OCI-LY1 (cell line): ENCODE results near the gene RAB3IL1.

Experiments used
- H2AFZ ChIP-seq: fragments of 200-600 bp; sonication (generic), shearing (Covaris generic); 2 replicates; pipeline ENCODE4 v1.6.0; 2014; ENCODE audit warnings: antibody characterized with exemption, mild to moderate bottlenecking, low read length
- H3F3A ChIP-seq: fragments of 200-600 bp; sonication (generic), shearing (Covaris generic); 2 replicates; pipeline ENCODE4 v1.6.0; 2014; ENCODE audit warnings: mild to moderate bottlenecking, antibody characterized with exemption, low read length, moderate library complexity; ENCODE audit not compliant: insufficient read depth
- H3K27ac ChIP-seq: fragments of 200-600 bp; sonication (generic); 2 replicates; pipeline ENCODE4 v1.5.1; 2014; ENCODE audit warnings: low read length, mixed run types, mild to moderate bottlenecking, low read depth; ENCODE audit not compliant: poor library complexity, severe bottlenecking
- H3K27me3 ChIP-seq: fragments of 200-600 bp; sonication (generic); 2 replicates; pipeline ENCODE4 v1.6.0; 2014; ENCODE audit warnings: antibody characterized with exemption, mild to moderate bottlenecking, low read length, moderate library complexity; ENCODE audit not compliant: insufficient read depth
- H3K36me3 ChIP-seq: fragments of 200-600 bp; sonication (generic); 2 replicates; pipeline ENCODE4 v1.6.1; 2014; ENCODE audit warnings: mild to moderate bottlenecking, antibody characterized with exemption, low read length, moderate library complexity, mixed read lengths; ENCODE audit not compliant: insufficient read depth
- H3K4me1 ChIP-seq: fragments of 200-600 bp; sonication (generic); 2 replicates; pipeline ENCODE4 v1.5.1; 2014; ENCODE audit warnings: mild to moderate bottlenecking, low read length, moderate library complexity; ENCODE audit not compliant: insufficient read depth, severe bottlenecking
- H3K4me2 ChIP-seq: fragments of 200-600 bp; sonication (generic), shearing (Covaris generic); 2 replicates; pipeline ENCODE4 v1.6.1; 2014; ENCODE audit warnings: low read length
- H3K4me3 ChIP-seq: fragments of 200-600 bp; sonication (generic); 2 replicates; pipeline ENCODE4 v1.5.1; 2014; ENCODE audit warnings: low read length, low read depth, mild to moderate bottlenecking, mixed read lengths; ENCODE audit not compliant: poor library complexity, severe bottlenecking
- H3K79me2 ChIP-seq: fragments of 200-600 bp; shearing (Covaris generic); 2 replicates; pipeline ENCODE4 v1.6.1; 2016; ENCODE audit warnings: mixed run types, low read length, mixed read lengths; ENCODE audit not compliant: insufficient read depth
- H3K9ac ChIP-seq: fragments of 200-600 bp; sonication (generic), shearing (Covaris generic); 2 replicates; pipeline ENCODE4 v1.6.1; 2014; ENCODE audit warnings: mild to moderate bottlenecking, low read length, mixed read lengths
- H3K9me2 ChIP-seq: fragments of 200-600 bp; sonication (generic), shearing (Covaris generic); 2 replicates; pipeline ENCODE4 v1.6.1; 2014; ENCODE audit warnings: low read depth, mild to moderate bottlenecking, low read length, mixed read lengths
- H3K9me3 ChIP-seq: fragments of 200-600 bp; shearing (Covaris generic); 2 replicates; pipeline ENCODE4 v1.6.1; 2014; ENCODE audit warnings: low read length, mixed read lengths
- H4K20me1 ChIP-seq: fragments of 200-600 bp; sonication (generic), shearing (Covaris generic); 2 replicates; pipeline ENCODE4 v1.6.0; 2016; ENCODE audit warnings: mild to moderate bottlenecking, low read length; ENCODE audit not compliant: insufficient read depth
- EZH2 ChIP-seq: fragments of 200-600 bp; sonication (generic), shearing (Covaris generic); IDR thresholded peaks from 2 replicates; pipeline ENCODE4 v1.8.0; 2017; ENCODE audit warnings: borderline replicate concordance, mixed run types, mild to moderate bottlenecking, antibody characterized with exemption, low read length, moderate library complexity, mixed read lengths
- TF ChIP-seq, protein P1 (sequence below): fragments of 200-600 bp; sonication (generic), shearing (Covaris generic); IDR thresholded peaks from 2 replicates; pipeline ENCODE4 v1.5.1; 2017; ENCODE audit warnings: mild to moderate bottlenecking, antibody characterized with exemption, low read length, moderate library complexity, mixed read lengths

Gene RAB3IL1

DNA sequence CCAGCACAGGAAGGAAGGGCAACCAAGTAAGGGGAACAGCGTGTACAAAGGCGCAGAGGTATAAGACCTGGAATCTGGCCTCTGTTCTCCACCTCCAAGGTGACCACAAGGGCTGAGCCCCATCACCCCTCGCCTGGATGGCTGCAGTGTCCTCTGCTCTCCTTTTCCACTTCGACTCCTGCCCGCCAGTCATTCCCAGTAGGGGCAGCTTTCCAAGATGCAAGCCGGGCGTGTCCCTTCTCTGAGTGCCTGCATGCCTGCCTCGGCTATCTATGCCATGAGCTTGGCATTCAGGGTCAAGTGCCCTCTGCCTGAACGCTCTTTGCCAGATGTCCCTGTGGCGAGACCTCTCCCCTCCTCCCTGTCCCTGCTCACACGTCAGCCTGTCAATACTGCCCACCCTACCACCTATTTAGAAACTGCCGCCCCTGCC lies 43.0 kb downstream of the RAB3IL1 start:
- no peak overlapping the region for H3K4me2 ChIP-seq
- H4K20me1 ChIP-seq = no peaks in the 10 kb centered on the region
- peaks cover 45% of the 10 kb centered on the region for H3K4me1 ChIP-seq
- H3K36me3 ChIP-seq = peaks cover 4% of the 10 kb centered on the region; the same call in 1 of the 2 replicates
- no peaks in the 10 kb centered on the region for H3K9me2 ChIP-seq
- no peak overlapping the region for H3K27ac ChIP-seq
- H3K4me3 ChIP-seq = no peak overlapping the region
- no peaks in the 10 kb centered on the region for H3K79me2 ChIP-seq
- H3F3A ChIP-seq = no peaks in the 10 kb centered on the region
- H3K9me3 ChIP-seq = no peaks in the 10 kb centered on the region
- H3K9ac ChIP-seq = no peak overlapping the region
- no peak overlapping the region for H2AFZ ChIP-seq
- no peaks in the 10 kb centered on the region for H3K27me3 ChIP-seq
- TF ChIP-seq, protein P1, sequence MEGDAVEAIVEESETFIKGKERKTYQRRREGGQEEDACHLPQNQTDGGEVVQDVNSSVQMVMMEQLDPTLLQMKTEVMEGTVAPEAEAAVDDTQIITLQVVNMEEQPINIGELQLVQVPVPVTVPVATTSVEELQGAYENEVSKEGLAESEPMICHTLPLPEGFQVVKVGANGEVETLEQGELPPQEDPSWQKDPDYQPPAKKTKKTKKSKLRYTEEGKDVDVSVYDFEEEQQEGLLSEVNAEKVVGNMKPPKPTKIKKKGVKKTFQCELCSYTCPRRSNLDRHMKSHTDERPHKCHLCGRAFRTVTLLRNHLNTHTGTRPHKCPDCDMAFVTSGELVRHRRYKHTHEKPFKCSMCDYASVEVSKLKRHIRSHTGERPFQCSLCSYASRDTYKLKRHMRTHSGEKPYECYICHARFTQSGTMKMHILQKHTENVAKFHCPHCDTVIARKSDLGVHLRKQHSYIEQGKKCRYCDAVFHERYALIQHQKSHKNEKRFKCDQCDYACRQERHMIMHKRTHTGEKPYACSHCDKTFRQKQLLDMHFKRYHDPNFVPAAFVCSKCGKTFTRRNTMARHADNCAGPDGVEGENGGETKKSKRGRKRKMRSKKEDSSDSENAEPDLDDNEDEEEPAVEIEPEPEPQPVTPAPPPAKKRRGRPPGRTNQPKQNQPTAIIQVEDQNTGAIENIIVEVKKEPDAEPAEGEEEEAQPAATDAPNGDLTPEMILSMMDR = no peak
- no peak for TF ChIP-seq EZH2

DNA sequence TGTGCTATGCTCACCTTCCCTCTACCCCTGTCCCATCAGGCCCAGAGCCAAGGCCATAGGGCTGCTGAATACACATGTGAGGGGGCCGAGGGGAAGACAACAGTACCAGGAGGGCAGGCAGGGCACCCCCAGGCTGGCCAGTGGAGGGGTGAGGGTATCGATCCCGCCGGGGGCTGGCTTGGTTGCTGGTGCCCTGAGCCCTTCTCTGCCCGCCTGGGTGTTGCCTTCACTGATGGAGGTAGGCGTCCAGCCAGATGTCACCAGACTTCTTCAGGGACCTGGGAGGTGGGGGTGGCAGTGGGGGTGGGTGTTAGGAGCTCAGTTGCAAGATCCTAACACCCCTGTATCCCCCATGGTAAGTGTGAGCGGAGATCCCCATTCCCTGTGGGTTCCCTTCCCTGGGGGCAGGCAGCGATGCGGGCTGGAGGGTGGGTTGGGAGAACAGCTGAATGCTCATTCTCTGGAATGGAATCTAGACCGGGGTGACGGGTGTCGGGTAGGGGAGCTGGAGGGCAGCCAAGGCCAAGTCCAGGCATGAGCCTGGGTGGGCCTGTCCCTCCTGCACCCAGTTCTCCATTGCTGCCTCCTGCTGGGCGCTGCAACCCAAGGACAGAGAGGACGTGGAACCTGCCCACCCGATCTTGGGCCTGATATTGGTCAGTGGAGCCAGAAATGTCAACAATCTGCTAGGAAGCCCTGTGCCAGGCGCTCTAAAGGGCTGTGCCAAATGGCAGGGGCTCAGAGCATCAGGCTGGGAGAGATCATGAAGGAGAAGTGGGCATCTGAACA lies 43.6 kb downstream of the RAB3IL1 start:
- Histone ChIP-seq H3K79me2 (no peaks in the 10 kb centered on the region), H3K4me3 (no peak overlapping the region), H3K27ac (no peak overlapping the region), H3K27me3 (no peaks in the 10 kb centered on the region), H4K20me1 (no peaks in the 10 kb centered on the region), H3K4me2 (no peak overlapping the region), H3F3A (no peaks in the 10 kb centered on the region), H3K36me3 (peaks cover 4% of the 10 kb centered on the region; the same call in 1 of the 2 replicates), H3K4me1 (peaks cover 39% of the 10 kb centered on the region), H2AFZ (no peak overlapping the region), H3K9me3 (no peaks in the 10 kb centered on the region), H3K9me2 (no peaks in the 10 kb centered on the region), H3K9ac (no peak overlapping the region)
- no peak for TF ChIP-seq EZH2
- TF ChIP-seq, protein P1 = no peak

DNA sequence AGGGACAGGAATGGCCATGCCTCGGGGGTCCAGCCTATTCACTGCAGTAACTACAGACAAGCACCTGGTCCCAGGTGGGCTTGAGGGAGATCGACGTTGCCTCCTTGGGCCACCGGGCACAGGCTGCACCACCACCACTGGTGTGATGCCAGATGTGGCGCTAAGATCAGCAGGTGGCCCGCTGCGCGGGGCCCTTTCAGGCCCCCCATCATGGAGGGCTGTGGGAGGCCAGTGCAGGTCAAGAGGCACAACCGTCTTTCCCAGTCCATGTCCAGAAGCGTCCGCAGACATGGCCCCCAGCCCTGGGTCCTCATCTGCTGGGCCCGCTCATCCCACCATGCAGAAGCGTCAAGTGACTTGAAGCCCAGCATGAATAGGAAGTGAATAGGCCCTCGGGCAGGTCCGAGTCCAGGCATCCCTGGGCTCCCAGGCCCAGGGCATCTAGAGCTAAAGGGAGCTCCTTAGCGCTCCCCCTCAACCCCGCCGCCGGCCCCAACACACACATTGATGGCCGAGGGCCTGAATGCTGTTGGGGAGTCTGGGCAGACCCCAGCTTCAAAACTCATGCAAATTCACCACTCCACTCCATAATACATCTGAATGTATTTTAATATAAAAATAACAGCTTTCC lies 44.3 kb downstream of the RAB3IL1 start:
- H3K4me2 ChIP-seq = no peak overlapping the region
- no peak overlapping the region for H3K27ac ChIP-seq
- no peaks in the 10 kb centered on the region for H3K9me2 ChIP-seq
- no peak overlapping the region for H3K9ac ChIP-seq
- H2AFZ ChIP-seq = no peak overlapping the region
- no peaks in the 10 kb centered on the region for H3K9me3 ChIP-seq
- peaks cover 31% of the 10 kb centered on the region for H3K4me1 ChIP-seq
- no peak overlapping the region for H3K4me3 ChIP-seq
- no peaks in the 10 kb centered on the region for H3K79me2 ChIP-seq
- H3F3A ChIP-seq = no peaks in the 10 kb centered on the region
- no peaks in the 10 kb centered on the region for H4K20me1 ChIP-seq
- H3K36me3 ChIP-seq = peaks cover 4% of the 10 kb centered on the region; the same call in 1 of the 2 replicates
- TF ChIP-seq EZH2 = no peak
- TF ChIP-seq, protein P1 = no peak
- H3K27me3 ChIP-seq = no peaks in the 10 kb centered on the region
